ENCODE results near the gene ATR. TPM values are rescaled to one million over a fixed set of nuclear protein-coding genes. Genes with fewer than 3 reads are reported as not detected.

Gene ATR
- total and polyA plus RNA-seq, 9 of the 15 experiments (the other 6 are each of a cell fraction or from before 2014, with no cell fraction given) = 18.0 to 37.8 (median 23.2) TPM

DNA sequence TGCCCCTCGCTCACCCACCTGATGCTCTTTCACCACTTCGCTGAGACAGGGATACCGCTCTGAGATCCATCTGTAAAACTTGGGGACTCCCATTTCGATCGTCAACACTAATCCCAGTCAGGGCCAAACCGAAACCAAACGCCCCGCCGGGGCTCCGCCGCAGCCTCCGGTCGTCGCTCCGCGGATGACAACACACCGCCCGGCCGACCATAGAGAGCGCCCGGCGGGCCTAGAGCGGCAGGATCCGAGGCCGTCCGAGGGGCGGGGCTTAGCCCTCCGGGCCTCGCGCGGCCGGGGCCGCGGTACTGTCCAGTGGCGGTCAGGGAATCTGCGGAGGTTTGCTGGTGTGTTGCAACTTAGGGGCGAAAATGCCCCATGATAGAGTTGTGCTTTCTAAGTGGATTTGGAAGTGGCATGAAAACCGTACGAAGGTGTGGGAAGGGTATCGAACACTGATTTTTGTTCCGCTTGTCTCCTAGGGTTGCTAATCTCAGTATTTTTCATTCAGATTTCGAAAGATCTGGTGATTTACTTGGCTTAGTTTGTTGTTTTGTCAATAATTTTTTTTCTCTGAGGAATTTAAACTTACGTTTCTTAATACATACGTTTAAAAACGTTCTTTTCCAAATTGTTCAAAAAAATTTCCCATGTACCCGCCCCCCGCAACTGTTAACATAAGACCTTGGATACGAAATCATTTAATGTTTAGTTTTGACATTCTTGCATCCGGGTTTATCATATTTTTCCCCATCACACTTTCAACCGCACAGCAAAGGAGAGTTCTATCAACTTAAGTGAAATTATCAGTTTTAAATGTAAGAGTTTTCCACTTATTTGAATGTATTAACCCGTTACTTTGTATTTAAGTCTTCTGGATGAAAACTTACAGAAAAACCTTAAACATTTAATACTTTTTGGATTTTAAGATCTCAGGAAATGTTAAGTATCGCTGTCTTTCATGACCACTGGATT is 130.4 kb downstream of the ATR start, which contains the start of gene XRN1 (continued):
- no peak for TF ChIP-seq CHD1 (IDR thresholded peaks at IDR 0.05; ENCODE audit: low read length)
- TF ChIP-seq, protein P1, sequence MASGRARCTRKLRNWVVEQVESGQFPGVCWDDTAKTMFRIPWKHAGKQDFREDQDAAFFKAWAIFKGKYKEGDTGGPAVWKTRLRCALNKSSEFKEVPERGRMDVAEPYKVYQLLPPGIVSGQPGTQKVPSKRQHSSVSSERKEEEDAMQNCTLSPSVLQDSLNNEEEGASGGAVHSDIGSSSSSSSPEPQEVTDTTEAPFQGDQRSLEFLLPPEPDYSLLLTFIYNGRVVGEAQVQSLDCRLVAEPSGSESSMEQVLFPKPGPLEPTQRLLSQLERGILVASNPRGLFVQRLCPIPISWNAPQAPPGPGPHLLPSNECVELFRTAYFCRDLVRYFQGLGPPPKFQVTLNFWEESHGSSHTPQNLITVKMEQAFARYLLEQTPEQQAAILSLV (tag; IDR thresholded peaks at IDR 0.05) = no peak
- TF ChIP-seq SPI1 (IDR thresholded peaks at IDR 0.05; ENCODE audit: borderline replicate concordance, low read depth, low read length) = no peak
- no peak for TF ChIP-seq CREB5 (CRISPR knock-in tag; IDR thresholded peaks at IDR 0.05)
- no peak for TF ChIP-seq SMC3 (conservative IDR thresholded peaks at IDR 0.05; ENCODE audit: insufficient read depth, low read depth, low read length)
- no peak for TF ChIP-seq KLF10 (CRISPR knock-in tag; IDR thresholded peaks at IDR 0.05)
- no peak for TF ChIP-seq FOXP4 (CRISPR knock-in tag; IDR thresholded peaks at IDR 0.05; ENCODE audit: borderline replicate concordance)
- TF ChIP-seq POLR3A (IDR thresholded peaks at IDR 0.05; ENCODE audit: borderline replicate concordance, extremely low read depth, insufficient read depth, insufficient read length) = no peak
- TF ChIP-seq UBTF (IDR thresholded peaks at IDR 0.05; ENCODE audit: borderline replicate concordance in 1 of 2, low read depth in 2 of 2, low read length in 2 of 2) = peak; percentile 86 to 90; a peak in 3 of 4 replicates
- peak; percentile 84 for TF ChIP-seq SUPT5H (IDR thresholded peaks at IDR 0.05)
- TF ChIP-seq TSHZ1 (CRISPR knock-in tag; IDR thresholded peaks at IDR 0.05) = no peak
- no peak for TF ChIP-seq ZEB2 (IDR thresholded peaks at IDR 0.05)
- no peak for TF ChIP-seq ZNF57 (CRISPR knock-in tag; IDR thresholded peaks at IDR 0.05)
- no peak for TF ChIP-seq POU5F1 (IDR thresholded peaks at IDR 0.05; ENCODE audit: borderline replicate concordance, low read depth, low read length, partially characterized antibody)
- no peak for TF ChIP-seq SMARCE1 (IDR thresholded peaks at IDR 0.05)
- no peak for TF ChIP-seq ZC3H11A (IDR thresholded peaks at IDR 0.05; ENCODE audit: low read depth, low read length)
